HG03108 (cell line): ENCODE data around the gene AP1S1.

Experiments used
- ATAC-seq: cut with Tn5 transposase; IDR thresholded peaks from one replicate; pipeline ENCODE4 v1.9.1; 2021; ENCODE audit warnings: moderate library complexity; ENCODE audit not compliant: unreplicated experiment

Gene AP1S1

DNA sequence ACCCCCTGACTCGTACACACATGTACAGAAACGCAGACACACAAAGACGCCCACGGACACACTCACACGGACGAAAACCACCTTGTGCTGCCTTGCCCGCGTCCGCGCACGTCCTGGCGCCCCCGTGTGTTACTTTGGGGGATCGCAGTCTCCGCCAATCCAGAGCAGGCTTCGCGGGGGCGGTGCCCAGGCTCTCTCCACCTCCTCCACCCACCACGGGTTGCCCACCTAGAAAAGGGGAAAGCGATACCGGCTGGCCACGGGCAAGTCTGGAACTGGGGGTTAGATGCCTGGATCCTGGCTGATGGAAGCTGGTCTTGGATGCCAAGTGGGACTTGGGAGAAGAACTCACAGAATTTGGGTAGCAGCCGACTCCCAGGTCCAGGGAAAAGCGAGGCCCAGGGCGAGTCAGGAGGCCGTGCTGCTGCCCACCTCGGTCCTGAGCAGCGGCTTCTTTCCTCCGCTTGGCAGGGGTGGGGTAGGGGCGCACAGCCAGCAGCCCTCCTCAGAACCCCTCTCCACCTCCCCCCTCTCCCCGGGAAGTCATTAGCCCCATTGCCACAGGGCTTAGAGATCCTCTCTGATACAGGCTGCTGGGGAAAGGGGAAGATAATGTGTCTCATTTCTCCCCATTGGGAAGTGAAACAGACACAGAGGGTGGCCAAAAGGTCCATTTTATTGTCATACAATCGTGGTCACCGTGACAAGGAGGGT, 15.7 kb downstream of the AP1S1 start:
- no peak for ATAC-seq

DNA sequence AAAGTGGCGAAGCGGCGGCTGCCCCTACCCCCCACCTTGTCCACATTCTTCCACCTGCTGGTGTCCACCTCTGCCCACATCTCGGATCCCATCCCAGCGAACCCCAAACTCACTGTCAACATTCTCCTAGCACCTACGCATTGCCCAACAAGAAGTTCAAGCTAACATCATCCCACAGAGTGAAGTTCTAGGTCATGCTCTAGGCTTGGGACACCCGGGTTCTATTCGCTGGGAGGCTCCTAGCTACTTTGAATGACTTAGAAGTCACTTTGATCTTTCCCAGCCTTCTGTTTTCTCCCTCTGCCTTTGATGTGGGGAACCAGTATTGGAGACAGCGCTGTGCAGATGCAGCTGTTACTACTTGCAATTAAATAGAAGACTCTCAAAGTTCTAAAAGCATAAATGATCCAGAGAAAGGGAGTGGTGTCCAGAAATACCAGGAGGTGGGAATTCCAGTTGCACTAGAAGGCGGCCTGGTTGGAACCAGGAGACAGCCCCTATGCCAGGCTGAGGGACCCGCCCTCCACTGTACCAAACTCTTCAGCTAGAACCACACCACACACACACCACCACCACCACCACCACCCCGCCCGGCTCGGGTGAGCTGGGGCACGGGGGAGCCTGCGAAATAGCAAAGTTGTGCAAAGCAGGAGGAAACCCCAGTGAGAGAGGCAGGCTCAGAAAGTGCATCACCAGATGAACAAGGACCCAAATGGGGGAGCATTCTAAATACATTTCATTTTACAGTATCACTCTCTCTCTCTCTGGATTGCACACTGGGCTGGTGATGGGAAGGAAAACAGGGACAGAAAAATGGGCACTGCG, 16.6 kb downstream of the AP1S1 start:
- ATAC-seq = no peak

DNA sequence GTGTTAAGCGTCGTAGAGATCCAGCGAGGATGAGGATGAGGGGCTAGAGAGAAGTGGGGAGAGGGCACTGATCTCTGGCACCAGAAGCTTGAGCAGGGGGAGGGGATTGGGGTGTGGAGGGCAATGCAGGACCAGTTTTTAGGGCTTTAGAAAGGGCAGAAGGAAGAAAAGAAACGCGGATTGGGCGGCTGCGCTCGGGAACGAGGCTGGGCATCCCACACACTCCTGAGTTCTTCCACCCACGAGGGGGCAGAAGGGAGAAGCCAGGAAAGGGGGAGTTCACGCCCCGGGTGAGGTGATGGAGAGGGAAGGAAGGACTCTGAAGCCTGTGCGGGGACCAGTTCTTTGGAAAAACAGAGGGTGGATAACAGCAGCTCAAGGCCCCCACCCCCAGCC, 17.2 kb downstream of the AP1S1 start:
- ATAC-seq = no peak

DNA sequence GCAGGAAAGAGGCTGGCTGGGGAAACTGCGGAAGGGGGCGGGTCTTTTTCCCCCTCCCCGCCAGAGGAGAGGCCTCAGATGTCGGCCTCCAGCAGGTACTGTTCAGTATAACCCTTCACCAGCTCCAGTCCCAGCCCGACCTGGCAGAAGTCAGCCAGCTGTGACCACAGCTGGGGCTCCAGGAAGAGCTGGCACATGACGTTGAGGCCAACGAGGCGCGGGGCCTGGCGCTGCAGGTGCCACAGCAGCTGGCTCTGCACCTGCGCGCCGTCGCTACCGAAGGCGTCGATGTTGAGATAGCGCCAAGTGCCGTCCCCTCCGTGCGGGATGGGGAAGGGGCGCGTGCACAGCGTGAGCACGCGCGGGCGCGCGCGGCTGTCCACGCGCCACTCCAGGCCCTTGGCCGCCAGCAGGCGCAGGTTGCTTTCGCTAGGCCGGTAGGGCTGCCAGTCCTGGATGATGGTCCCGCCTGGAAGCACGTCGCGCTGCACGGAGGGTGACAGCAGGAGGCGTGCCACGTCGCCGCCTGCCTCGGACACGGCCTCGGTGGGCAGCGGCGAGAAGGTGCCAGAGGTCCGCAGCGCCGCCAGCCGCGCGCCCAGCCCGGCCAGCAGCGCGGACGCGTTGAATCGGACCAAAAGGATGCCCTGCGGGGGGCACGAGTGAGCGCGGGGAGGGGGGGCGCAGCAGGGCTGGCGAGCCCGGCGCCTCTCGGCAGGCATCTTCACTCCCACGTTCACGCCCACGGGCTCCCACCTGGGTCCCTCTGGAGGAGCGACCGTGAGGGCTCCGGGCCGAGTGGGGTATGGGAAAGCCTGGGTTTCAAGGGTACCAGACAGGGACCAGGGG, 18.0 kb downstream of the AP1S1 start:
- no peak for ATAC-seq

DNA sequence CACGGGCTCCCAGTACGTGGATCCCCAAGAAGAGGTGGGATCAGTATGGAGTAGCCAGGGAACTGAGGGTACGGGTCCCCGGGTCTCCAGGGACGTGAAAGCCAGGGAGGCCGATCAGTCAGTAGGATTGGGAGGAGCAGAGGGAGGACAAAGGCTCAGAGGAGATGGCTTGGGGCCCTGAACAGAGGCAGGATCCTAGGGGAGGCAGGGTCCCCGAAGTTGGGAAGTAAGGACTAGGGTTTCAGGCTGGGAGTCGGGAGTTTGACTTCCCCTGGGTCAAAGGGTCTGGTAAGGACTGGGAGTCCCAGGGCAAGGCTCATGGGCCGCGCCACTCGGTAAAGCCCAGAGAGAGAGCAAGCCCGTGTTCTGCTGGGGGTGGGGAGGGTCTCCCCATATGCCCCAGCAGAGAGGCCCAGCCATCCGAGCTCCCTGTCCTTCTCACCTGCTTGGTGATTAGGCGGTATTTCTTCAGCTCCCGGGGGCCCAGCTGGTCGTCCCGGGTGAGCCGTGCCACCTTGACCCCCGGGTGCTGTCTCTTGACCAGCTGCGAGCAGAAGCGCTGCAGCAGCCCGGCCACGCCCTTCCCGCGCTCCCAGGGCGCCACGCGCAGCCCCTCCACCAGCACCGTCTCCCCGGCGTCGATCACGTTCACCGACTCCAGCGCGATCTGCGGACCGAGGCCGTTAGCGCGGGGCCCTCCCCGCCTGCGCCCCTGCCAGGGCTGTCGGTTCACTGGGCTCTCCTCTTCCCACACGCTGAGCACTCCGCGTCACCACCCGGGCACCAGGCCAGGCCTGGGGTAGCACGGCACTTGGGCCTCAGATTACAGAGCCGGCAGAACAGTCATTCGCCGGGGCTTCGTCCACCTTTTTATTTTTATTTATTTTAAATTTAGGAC, 18.8 kb downstream of the AP1S1 start:
- no peak for ATAC-seq

DNA sequence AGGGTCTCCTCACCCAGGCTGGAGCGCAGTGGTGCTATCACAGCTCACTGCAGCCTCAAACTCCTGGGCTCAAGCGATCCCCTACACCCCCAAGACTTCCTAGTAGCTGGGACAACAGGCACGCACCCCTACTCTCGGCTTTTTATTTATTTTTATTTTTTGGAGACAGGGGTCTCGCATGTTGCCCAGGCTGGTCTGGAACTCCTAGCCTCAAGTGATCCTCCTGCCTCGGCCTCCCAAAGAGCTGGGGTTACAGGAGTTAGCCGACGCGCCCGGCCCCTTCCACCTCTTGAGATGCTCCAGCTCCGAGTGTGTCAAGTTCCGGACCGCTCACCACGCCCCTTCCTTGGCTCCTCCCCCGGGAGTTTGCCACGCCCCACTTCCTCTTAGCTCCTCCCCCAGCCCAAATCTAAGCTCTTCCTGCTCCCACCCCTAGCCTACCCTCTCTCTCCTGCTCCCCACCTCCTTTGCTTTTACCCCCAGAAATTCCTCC, 19.5 kb downstream of the AP1S1 start:
- no peak for ATAC-seq

DNA sequence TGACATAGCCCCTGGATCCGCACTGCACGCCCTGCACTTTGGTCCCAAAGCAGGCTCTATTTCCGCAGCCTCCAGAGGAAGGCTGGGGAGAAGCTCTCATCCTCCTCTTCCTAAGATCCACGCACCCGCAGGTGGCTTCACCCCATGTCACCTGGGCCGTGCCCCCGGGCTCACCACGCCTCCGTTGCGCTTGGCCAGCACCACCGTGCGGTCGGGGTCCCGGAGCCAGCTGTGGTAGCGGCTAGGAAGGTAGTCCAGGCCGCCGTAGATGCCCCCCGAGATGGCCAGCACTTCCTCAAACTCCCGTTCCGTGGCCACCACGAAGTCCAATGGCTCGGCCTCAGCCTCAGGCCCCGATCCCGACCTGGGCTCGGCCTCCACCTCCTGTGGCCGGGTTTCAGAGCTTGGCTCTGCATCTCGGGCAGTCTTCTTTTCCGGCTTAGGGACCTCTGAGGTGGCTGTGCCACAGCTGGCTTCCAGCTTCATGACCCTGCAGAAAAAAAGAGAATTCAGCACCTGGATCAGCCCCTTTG, 20.1 kb downstream of the AP1S1 start:
- no peak for ATAC-seq

DNA sequence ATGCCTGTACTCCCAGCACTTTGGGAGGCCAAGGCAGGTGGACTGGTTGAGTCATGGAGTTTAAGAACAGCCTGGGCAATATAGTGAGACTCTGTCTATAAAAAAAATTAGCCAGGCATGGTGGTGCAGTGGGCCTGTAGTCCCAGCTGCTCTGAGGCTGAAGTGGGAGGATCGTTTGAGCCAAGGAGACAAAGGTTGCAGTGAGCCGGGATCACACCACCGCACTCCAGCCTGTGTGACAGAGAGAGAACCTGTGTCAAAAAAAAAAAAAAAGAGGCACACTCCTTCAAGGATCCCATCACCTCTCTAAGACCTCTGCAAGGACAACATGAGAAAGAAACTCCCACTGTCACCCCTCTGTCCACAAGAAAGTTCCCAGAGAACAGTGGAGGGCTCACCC, 21.4 kb downstream of the AP1S1 start:
- ATAC-seq = no peak

DNA sequence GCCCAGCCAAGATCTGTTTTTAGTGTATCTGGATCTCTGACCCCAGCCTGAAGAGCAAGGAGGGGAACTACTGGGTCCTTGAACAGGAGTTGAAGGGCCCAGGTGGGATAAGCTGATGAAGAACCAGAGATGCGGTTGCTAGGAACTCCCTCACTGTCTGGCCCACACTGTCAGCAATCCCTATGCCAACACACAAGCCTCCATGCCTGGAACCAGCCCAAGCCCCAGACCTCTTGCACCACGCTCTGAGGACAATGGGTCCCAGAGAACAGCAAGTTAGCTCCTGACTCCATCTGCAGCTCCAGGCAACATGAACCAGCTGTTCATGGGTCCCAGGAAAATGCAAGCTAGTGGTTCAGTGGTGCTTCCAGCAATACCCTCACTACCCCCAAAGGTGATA, 23.4 kb downstream of the AP1S1 start:
- no peak for ATAC-seq

DNA sequence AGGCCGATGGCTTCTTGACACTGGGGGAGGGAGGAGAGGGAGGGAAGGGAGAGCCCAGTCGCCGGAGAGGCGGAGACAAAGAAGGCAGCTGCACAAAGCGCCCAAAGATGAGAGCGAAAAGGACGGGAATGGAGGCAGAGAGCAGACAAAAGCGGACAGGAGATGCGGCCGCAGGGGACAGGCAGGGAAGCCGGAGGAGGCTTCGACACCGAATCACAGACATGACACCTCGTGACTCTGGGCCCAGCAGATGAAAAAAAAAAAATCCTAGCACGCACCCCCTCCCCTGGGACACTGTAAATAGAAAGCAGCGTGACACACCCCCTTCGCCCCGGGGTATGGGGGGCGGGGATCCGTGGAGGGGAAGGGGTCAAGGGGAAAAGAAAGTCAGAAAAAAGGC, 24.8 kb downstream of the AP1S1 start:
- ATAC-seq = no peak

DNA sequence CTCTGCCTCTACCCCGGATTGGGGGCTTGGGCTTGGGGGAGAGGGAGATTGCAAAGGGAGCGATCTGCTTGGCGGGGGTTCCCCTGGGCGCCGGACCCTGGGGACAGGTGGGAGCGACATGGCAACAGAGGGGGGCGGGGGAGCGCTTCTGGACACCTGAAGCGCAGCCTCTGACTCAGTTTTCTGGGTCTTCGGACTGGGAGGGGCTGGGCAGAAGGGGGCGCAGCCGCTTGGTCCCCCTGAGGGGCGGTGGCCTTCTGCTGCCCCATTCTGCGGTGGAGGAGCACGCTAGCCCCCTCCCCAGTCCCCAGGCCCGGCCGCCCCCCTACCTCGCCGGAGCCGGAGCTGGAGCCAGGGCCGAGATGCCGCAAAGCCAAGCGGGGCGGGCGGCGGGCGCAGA, 25.4 kb downstream of the AP1S1 start:
- ATAC-seq = no peak

DNA sequence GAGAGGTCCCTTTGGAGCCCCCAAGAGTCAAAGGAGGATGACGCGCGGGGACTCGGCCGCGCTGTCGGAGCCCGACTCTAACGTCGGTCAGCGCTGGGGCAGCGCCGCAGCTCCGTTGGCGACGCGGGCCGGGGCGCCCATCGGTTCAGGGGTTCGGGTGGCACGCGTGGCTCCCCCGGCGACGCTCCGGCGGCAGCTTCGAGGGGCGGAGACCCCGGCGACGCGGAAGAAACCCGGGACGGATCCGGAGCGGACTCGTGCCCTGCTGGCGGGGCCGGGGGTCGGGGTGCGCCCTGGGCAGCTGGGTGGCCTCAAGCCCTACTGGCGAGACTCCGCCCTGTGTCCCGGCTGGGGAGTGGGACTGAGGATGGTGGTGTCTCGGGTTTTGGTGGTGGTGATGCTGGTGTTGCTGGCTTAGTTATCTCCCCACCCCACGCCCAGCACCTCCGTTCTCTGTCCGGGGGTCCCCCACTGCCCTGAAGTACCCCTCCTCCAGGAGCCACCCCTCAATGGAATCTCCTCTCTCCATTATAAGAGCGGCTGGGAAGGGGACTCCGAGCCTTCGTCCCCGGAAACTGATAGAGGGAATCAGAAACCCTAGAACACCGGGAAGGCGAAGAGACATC, 26.0 kb downstream of the AP1S1 start, which contains the start of gene NAT16:
Gene NAT16 (minus strand): TSS at position 164 of the 626 bp plus-strand sequence. CDS start 5,486 bp downstream, outside the sequence.
- no peak for ATAC-seq

DNA sequence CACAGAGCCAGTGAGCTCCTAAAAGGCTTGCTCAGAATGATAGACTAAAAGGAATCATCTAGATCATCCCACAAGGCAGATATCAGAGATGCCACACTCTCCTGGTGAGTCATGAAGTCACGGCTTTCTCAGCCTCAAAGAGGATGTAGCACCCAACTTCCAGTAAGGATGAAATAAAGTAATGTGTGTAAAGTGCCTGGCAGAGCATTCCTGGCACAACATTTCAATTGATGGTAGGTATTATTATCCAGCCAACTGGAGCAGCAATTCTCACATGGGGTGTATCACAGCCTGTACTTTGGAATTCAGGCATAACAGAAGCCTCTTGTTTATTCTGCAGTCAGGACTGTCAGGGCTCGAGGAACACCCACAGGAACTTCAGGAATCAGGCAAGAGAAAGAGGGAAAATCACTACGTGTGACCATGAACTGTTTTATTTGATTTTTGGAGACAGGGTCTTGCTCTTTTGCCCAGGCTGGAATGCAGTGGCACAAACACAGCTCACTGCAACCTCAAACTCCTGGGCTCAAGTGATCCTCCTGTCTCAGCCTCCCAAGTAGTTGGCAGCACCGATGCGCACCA, 31.1 kb downstream of the AP1S1 start:
- no peak for ATAC-seq

DNA sequence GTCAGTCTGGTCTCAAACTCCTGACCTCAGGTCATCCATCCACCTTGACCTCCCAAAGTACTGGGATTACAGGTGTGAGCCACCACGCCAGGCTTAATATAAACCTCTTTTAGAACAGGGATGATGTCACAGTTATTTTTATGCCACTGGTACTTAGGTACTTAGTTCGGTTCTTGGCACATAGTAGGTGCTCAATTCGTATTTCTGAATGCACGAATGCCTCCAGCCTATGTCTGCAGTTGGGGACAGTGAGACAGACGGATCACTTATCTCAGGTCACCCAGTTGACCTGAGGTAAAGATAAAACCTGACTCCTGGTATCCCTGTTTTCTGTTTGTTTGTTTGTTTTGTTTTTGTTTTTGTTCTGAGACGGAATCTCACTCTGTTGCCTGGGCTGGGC, 31.9 kb downstream of the AP1S1 start:
- no peak for ATAC-seq

DNA sequence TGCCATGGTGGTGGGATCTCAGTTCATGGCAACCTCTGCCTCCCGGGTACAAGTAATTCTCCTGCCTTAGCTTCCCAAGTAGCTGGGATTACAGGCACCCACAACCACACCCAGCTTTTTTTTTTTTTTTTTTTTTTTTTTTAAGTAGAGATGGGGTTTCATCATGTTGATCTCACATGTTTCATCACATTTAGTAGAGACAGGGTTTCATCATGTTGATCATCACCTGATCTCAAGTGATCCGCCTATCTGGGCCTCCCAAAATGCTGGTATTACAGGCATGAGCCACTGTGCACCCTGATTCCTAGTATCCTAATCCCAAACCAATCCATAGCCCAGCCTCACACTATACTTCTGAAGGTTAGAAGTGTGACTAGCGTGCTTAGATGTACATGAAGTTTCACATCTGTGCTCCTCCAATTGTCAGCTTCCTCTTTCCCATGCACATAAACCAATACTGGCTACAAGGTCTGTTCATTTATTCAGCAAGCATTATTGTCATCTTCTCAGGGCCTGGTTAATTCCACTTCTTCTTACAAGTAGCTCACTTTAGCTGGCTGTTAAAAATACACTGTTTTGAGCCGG, 32.7 kb downstream of the AP1S1 start:
- ATAC-seq = no peak

DNA sequence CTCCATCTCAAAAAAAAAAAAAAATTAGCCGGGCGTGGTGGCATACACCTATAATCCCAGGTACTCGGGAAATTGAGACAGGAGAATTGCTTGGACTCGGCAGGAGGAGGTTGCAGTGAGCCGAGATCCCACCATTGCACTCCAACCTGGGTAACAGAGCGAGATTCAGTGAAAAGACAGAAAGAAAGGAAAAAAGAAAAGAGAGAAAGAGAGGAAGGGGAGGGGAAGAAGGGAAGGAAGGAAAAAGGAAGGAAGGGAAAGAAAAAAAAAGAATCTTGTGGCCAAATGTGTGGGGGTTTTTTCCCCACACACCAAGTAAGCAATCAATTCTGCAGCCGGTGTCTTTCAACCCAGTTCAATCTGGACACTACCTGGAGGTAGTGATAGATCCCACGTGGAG, 34.8 kb downstream of the AP1S1 start:
- ATAC-seq = no peak

DNA sequence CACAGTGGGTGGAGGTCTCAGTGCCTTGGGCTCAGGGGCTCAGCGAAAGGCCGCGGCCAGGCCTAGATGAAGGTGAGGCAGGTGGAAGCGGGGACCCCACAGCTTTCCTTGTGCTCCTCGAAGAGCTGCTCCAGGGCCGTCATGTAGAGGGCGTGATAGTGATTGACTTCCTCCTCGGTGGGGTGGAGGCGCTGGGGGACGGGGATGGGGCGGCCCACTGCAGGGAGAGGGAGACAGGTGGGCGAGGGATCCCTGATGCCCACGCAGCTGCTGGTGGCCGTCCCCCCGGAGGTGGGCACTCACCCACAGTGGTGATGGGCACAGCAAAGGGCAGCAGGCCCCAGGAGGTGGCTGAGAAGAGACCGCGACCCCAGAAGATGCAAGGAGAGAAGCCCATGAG, 41.6 kb downstream of the AP1S1 start:
- no peak for ATAC-seq

DNA sequence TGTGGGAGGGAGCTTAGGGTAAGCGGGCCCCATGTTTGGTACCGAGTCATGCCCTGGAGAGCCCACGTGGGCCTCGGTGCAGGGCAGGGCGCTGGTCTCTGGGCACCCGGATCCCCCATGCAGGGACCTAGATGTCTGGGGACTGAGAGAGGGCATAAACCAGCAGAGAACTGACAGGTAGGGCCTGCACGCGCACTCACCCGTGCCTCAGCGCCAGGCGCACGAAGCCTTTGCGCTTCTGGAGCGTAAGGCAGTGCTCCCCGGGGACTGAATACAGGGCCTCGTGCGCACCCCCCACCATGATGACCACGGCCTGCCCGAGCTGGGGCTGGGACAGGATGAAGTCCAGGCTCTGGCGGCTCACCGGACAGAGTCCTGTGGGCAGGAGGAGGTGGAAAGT, 43.7 kb downstream of the AP1S1 start:
- ATAC-seq = no peak

DNA sequence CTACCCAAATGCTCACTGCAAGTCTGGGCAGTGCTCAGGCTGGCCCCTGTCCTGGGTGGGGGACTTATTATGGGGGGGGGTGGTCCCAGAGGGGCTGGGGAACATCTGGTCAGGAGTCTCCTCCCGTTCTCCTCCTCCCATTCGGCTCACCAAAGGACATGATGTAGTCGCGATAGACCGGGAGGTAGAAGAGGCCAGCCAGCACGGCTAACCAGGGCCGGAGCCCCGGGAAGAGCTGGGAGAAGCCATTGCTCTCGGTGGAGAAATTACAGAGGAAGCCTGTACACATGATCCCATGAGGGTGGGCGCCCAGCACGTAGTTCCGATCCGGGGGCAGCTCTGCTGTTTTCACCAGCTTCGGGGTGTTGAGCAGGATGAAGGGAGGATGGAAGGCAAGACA, 44.2 kb downstream of the AP1S1 start:
- no peak for ATAC-seq
